KBM-7 (cell line): Measurements from ENCODE around the gene NPAS3.
A peak's percentile ranks its signal among the peaks of the same experiment; 100 is the strongest.

Experiments
- DNase-seq: peaks from one replicate; pipeline ENCODE4 v3.0.0-alpha.2; 2015
- in situ Hi-C: fragments of 300-500 bp; cut with MboI; formaldehyde crosslinking; loops from 2 replicates; pipeline ENCODE4 v1.14.3; 2020; ENCODE audit warnings: low sequenced_read_pairs, low pct_unique_long_range_greater_than_20kb, mixed read lengths

NPAS3 gene

DNA sequence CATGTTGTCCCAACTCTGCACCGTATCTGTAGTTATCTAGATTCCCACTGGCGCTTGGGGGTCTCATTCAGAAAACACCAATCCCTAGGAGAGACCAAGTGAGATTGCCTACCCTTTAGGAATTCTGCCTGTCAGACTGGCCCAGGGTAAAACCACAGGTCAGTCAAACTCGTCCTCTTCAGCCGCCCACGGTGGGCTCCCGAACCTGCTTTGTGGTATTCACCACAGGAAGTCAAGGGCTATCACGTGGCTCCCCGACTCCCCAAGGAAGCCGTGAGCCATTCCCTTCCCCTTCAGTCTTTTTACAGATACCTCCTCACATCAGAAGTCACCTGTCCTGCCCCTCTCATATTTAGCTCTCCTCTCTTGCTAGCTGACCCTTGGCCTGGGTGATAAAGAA, 852.3 kb downstream of the NPAS3 start:
- no peak for DNase-seq
- in situ Hi-C loops = no loop called here

DNA sequence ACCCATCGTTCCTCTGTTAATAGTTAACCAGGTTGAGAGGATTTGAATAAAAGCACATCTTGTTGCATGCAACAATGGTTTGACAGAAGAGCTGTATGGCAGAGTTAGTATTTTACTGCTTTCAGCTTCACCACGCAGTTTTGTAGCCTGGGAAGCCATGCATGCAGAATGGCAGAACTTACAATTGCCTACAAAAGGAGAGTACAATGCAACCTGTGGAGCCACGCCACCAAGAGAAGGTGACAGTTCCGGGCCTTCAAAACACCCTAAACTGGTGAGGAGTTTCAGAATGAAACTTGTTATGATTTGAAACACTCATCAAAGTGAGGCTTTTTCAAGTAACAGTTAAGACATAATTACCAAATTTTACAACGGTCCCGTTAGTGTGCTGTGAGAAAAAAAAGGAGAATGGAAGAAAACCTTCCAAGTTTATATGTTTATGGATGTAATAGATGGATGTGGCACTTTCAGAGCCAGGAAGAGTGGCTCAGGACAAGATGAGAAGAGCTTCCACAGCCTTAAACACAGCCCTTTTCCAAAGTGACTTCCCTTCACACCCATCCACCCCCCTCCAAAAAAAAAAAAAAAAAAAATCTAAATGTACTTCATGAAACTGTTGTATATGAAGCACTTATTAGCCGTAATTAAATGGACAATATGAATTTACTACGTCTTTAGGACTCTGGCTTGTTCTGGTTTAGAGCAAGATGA, 853.5 kb downstream of the NPAS3 start:
- in situ Hi-C loops = no loop called here
- no peak for DNase-seq

DNA sequence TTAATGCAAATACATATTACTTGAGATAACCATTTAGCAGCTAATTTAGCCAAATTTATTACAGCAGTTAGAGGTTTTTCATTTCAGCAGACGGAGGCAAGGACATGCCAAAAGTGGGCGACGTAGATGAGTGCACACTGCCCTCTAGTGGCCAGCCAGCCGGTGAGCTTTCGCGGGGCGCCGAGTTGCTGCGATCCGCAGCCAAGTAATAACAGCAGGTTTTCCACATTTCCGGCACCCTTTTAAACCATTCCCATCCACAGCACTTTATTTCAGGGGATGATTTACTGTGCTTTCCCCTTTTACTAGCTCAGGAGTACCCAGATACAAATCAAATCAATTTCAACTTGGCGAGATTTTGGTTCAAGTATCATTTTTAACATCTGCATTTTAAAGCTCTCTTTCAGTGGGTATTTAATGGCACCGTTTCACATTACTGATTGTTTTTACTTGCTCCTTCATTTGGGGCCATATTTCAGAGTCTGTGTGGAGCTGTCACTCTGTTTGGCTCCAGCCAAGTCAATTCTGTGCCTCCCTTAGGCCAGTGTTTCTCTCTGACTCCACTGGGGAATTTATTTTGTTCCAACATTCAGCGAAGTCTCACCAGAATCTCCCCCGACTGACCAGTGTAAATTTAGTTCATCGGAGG, 854.2 kb downstream of the NPAS3 start:
- in situ Hi-C loops = no loop called here
- peak; percentile 70 for DNase-seq

DNA sequence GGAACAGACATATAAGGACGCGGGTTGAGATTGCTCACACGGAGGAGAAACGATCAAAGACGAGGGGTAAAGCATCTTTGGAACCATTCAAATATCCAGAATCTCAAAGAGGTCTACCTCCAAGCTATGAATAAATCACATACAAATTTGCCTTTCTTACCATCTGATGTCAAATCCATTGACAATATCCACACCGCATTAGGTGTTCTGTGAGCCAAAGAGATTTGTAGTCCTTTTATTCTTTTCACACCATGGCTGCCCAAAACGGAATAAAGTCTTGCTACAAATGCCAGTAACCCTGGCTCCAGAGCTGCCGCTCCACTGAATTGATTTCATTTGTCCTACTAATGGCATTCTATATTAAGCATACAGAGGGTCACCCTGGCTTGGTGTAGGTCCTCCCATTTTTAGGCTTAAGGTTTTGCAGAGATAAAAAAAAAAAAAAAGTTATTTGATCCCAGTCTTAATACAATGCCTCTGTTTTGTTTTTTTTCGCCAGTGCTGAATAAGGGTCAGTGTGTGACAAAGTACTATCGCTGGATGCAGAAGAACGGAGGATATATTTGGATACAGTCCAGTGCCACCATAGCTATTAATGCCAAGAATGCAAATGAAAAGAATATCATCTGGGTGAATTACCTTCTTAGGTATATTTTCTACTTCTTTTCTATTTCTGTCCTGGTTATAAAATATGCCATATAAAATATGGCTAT, 854.9 kb downstream of the NPAS3 start:
- in situ Hi-C loops = no loop called here
- no peak for DNase-seq

DNA sequence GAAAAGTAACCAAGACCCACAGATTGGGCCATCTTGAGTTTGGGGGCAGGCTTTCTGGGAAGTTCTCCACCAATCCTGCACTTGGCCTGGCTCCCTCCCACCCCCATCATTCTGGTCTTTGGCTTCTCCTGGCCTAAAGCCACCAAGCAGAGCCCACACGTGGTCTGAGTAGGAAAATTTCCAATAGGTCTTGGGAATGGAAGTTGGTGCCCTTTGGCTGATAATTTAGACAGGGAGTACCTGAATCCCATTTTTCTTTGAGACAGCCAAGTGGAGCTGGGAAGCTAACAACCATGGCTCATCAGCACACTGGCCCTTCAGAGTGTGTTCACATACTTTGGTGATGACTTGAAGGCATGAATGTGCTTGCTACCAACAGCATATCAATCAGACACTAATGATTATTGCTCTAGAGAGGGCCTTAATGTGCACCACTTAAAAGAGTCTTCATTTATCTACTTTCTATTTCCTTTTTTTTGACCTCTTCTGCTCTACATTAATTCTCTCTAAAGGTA, 856.2 kb downstream of the NPAS3 start:
- in situ Hi-C loops = no loop called here
- DNase-seq = no peak

DNA sequence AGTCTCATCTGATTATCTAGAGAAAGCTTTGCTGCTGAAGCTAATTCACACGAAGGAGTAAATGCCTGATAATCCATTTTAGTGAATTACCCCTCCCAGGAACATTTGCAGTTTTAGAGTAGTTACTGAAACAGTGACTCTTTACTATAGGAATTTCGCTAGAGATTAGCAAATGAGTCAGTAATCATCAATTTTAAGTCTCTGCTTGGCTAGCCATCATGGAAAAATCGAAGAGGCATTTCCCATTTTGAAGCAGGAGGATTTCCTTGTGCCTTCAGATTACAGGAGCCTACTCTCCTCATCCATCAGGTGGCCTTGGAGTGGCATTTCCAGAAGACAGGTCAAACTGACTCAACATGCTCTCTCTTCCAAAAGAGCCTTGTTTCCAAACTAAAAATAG, 857.7 kb downstream of the NPAS3 start:
- in situ Hi-C loops = no loop called here
- DNase-seq = no peak

DNA sequence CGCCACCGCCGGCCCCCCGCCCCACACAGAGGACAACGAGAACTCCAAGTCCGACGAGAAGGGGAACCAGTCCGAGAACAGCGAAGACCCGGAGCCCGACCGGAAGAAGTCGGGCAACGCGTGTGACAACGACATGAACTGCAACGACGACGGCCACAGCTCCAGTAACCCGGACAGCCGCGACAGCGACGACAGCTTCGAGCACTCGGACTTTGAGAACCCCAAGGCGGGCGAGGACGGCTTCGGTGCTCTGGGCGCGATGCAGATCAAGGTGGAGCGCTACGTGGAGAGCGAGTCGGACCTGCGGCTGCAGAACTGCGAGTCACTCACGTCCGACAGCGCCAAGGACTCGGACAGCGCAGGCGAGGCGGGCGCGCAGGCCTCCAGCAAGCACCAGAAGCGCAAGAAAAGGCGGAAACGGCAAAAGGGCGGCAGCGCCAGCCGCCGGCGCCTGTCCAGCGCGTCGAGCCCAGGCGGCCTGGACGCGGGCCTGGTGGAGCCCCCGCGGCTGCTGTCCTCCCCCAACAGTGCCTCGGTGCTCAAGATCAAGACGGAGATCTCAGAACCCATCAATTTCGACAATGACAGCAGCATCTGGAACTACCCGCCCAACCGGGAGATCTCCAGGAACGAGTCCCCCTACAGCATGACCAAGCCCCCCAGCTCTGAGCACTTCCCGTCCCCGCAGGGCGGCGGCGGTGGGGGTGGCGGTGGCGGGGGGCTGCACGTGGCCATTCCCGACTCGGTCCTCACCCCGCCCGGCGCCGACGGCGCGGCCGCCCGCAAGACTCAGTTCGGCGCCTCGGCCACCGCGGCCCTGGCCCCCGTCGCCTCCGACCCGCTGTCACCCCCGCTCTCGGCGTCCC, 861.3 kb downstream of the NPAS3 start:
- in situ Hi-C loops = no loop called here
- DNase-seq = no peak

DNA sequence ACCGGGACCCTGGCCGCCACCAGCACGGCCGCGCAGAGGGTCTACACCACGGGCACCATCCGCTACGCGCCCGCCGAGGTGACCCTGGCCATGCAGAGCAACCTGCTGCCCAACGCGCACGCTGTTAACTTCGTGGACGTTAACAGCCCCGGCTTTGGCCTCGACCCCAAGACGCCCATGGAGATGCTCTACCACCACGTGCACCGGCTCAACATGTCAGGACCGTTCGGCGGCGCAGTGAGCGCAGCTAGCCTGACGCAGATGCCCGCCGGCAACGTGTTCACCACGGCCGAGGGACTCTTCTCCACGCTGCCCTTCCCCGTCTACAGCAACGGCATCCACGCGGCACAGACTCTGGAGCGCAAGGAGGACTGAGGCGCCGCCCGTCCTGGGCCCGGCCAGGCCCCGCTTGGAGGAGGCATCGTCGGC, 862.1 kb downstream of the NPAS3 start:
- DNase-seq = no peak
- in situ Hi-C loops = no loop called here

DNA sequence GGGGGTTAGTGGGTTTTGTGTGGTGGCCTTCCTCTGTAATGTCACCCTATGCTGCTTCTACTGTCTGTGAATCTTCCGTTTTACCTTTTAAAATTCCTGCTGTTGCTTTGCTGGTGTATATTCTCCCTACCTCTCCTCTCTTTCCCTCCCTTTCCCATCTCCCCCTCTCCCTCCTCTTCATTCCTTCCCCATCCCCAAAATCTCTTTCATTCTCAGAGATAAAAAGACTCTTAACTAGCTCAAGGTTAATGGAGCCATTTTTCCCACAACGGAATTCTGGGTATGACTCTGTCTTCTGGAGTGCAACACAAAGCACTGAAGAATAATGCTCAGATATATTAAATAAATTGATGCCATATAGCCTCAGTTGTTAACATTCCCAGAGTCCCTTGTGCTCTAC, 864.1 kb downstream of the NPAS3 start:
- in situ Hi-C loops = no loop called here
- no peak for DNase-seq

DNA sequence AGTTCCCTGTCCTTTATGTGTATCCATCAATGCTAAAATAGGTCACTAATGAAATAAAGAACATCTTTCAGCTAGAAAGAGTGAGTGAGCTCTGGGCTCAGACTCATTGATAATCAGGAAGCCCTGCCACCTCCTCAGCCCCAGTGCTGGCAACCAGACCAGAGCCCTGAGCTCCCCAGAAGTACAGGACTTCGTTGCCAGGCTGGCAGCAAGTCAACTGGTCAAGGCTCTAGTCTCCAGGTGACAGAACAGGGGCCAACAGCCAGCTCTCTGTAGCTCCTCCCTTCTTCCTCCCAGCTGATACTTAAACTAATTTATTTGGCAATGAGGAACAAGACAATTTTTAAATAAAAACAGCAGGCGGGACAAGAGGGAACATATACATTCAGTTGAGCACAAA, 866.9 kb downstream of the NPAS3 start:
- in situ Hi-C loops = no loop called here
- DNase-seq = no peak

DNA sequence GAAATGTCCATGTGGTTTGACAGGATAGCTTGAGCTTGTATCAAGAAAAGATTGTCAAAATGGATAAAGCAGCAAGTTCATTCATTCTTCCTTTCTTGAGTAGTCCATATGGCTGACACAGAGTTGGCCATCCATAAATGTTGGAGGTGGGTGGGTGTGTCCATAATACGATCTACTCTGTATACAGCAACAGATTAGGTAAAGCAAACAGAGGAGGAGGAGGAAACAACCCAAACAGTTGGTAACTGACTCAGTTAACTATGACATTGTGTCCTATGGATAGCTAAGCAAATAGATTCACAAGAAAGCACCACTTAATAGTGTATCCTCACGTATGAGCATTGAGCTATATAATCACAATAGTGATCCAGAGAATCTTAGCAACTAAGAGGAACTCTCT, 868.2 kb downstream of the NPAS3 start:
- no peak for DNase-seq
- in situ Hi-C loops = no loop called here

DNA sequence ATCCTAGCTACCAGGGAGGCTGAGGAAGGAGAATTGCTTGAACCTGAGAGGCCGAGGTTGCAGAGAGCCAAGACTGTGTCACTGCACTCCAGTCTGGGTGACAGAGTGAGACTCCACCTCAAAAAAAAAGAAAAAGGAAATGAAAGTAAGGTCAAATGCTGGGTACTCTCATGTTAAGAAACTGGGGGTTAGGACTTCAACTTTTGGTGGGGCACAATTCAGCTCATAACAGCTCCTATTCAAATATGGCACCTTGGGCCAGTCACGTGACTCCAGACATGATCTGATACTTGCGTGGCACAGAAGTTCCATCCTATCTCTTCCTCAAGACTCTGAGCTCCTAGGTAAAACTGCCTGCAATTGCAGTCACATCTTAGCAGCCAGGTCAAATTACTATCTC, 869.5 kb downstream of the NPAS3 start:
- in situ Hi-C loops = no loop called here
- no peak for DNase-seq

DNA sequence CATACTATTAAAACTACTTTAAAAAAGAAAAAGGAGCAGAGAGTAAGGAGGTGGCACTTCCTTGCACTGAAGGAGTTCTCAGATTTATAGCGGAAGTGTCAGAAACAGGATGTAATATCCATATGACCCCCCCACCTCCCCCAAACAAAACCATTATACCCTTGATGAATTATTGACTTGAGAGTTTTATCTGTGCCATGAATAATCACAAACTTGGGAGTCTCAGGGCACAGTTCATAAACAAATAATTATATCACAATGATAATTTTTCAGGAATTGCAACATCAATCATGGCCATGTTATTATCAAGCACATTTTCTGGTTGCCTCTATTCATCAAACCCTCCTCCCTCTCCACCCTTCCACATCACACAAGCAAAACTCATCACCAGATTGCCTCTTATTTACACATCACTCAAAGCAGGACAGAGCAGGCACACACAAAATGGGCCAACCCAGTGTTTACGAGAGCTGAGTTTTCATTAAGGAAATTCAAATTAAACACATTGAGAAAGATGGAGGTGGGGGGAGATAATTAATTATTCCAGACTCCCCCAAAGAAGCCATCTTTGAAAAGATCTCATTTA, 870.8 kb downstream of the NPAS3 start:
- no peak for DNase-seq
- in situ Hi-C loops = no loop called here

DNA sequence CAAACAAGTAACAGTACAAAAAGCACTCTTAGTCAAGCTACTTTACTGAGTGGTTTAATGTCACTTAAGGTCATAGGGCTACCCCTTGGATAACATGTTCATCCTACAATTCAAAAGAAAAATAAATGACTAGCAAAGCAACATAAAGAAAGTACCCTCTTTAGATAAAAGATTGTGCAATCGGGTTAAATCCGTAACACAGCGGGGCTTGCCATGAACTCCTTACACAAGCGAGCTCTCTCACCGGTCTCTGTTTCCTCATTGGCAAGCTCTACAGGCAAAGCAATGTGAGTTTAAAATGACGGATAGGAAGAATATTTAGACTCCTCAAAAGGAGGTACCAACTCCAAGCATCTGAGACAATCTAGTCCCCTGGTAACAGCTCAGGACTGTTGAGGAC, 871.6 kb downstream of the NPAS3 start:
- in situ Hi-C loops = no loop called here

DNA sequence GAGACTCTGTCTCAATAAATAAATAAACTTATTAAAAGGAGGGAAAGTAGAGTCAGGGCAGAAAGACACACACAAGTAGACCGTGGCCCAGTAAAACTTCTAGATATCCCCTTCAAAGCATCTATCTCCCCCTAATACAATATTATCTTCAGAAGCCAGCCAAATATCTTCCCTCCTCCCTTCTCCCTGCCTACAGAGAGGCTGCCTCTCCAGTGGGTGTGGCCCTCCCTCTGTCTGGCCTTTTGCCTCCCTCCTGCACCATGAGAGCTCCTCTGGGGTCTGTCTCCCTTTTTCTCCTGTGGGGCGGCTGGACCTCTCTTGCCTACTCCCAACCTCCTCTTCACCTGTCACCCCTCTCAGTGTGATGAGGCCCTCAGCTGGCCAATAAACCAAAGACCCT, 873.0 kb downstream of the NPAS3 start:
- in situ Hi-C loops = no loop called here
- no peak for DNase-seq

More for the DNA sequence above, 871.6 kb downstream of the NPAS3 start:
- DNase-seq = no peak

DNA sequence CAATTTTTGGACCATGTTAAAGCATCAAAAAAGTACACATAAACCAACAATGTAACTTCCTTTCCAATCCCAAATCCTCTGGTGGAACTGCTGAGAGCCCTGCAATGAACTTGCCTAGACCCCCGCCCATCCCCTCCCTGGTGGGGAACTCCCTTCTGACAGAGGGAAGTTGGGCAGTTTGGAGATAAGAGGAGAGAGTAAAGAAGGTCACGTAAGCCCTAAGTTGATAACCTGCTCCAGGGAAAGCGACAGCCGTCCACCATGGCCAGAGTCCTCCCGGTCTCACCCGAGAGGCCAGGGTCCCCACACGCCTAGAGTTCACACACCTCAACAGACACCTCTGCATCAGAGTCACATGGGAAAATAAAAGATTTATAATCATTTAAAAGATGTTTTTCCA, 873.5 kb downstream of the NPAS3 start:
- in situ Hi-C loops = no loop called here
- DNase-seq = no peak

DNA sequence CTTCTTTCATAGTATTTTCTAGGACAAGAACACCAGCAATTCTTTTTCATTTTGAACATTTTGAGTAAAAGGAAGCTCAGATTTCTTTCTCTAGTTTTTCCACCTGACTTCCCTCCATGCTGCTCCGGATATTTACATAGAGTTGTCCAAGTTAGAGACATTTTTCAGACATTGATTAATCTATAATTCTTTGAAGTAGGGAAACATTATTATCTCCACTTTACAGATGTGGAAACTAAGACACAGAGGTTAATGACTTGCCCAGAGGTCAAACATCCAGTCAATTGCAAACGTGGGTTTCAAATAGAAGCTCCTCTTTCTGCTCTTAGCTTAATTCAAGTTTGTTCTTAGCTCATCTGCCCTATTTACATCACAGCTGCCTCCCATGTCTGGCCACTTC, 873.9 kb downstream of the NPAS3 start:
- in situ Hi-C loops = no loop called here
- DNase-seq = no peak

DNA sequence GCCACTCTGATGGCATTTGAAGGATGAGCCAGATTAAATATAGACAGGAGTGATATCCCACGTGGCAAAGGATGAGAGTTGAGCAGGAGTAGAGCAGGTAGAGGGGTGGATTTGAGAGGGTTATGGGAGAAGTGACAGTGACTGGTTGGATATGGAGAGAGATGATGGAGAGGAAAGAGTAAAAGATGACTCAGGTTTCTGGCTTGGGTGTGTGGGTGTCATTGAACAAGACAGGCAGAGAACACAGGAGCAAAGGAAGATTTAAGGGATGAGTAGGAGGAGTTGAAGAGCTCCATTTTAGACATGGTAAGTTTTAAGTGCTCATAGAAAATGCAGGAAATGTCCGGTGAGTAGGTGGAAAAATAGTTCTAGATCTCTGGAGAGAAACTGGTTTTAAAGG, 875.3 kb downstream of the NPAS3 start:
- in situ Hi-C loops = no loop called here
- DNase-seq = no peak
